ENCODE measurements around the gene SLC26A8. TPM values are rescaled to one million over a fixed set of nuclear protein-coding genes. Genes with fewer than 3 reads are reported as not detected.

Gene SLC26A8
- total and polyA plus RNA-seq, 4 donors: 0.03 to 0.33 (median 0.18) TPM

- no peak overlapping the region for H3K27ac ChIP-seq (ENCODE audit: low read depth in 1 of 2, low read length in 2 of 2)
- H3K36me3 ChIP-seq (ENCODE audit: control insufficient read depth in 4 of 4, insufficient read depth in 3 of 4, low read depth in 1 of 4, low read length in 3 of 4): peaks cover 0 to 1% (median 0%) of the 10 kb centered on the region in 4 donors
- H3K9me3 ChIP-seq (ENCODE audit: control insufficient read depth in 4 of 4, low read length in 3 of 4): no peaks in the 10 kb centered on the region
- no peaks in the 10 kb centered on the region for H3K27me3 ChIP-seq (ENCODE audit: control insufficient read depth in 4 of 4, insufficient read depth in 4 of 4, low read length in 3 of 4)
- DNase-seq (ENCODE audit: low spot score): no peak
- peaks cover 9 to 43% (median 28%) of the 10 kb centered on the region in 4 donors for H3K4me1 ChIP-seq (ENCODE audit: control insufficient read depth in 4 of 4, insufficient read depth in 4 of 4, low read length in 3 of 4)
- no peak overlapping the region for H3K4me3 ChIP-seq (ENCODE audit: low read depth in 1 of 3, low read length in 3 of 3)
- no peak overlapping the region for H3K9ac ChIP-seq (ENCODE audit: low read depth in 1 of 2, low read length in 2 of 2)
- TF ChIP-seq, protein P1, sequence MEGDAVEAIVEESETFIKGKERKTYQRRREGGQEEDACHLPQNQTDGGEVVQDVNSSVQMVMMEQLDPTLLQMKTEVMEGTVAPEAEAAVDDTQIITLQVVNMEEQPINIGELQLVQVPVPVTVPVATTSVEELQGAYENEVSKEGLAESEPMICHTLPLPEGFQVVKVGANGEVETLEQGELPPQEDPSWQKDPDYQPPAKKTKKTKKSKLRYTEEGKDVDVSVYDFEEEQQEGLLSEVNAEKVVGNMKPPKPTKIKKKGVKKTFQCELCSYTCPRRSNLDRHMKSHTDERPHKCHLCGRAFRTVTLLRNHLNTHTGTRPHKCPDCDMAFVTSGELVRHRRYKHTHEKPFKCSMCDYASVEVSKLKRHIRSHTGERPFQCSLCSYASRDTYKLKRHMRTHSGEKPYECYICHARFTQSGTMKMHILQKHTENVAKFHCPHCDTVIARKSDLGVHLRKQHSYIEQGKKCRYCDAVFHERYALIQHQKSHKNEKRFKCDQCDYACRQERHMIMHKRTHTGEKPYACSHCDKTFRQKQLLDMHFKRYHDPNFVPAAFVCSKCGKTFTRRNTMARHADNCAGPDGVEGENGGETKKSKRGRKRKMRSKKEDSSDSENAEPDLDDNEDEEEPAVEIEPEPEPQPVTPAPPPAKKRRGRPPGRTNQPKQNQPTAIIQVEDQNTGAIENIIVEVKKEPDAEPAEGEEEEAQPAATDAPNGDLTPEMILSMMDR (IDR thresholded peaks at IDR 0.05; ENCODE audit: low read depth, low read length, missing input control): no peak
- no peak for TF ChIP-seq JUND (IDR thresholded peaks at IDR 0.05)
- TF ChIP-seq EGR1 (IDR thresholded peaks at IDR 0.05; ENCODE audit: low read depth in 2 of 2): no peak
- TF ChIP-seq RXRA (IDR thresholded peaks at IDR 0.05): no peak
- no peak for TF ChIP-seq MAX (IDR thresholded peaks at IDR 0.05)
- no peak for TF ChIP-seq FOXA2 (IDR thresholded peaks at IDR 0.05)
- TF ChIP-seq HNF4A (conservative IDR thresholded peaks at IDR 0.05): no peak
- TF ChIP-seq, protein P2, sequence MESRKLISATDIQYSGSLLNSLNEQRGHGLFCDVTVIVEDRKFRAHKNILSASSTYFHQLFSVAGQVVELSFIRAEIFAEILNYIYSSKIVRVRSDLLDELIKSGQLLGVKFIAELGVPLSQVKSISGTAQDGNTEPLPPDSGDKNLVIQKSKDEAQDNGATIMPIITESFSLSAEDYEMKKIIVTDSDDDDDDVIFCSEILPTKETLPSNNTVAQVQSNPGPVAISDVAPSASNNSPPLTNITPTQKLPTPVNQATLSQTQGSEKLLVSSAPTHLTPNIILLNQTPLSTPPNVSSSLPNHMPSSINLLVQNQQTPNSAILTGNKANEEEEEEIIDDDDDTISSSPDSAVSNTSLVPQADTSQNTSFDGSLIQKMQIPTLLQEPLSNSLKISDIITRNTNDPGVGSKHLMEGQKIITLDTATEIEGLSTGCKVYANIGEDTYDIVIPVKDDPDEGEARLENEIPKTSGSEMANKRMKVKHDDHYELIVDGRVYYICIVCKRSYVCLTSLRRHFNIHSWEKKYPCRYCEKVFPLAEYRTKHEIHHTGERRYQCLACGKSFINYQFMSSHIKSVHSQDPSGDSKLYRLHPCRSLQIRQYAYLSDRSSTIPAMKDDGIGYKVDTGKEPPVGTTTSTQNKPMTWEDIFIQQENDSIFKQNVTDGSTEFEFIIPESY (IDR thresholded peaks at IDR 0.05): no peak
- TF ChIP-seq FOXA1 (IDR thresholded peaks at IDR 0.05): no peak
- TF ChIP-seq, protein P3, sequence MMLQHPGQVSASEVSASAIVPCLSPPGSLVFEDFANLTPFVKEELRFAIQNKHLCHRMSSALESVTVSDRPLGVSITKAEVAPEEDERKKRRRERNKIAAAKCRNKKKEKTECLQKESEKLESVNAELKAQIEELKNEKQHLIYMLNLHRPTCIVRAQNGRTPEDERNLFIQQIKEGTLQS (IDR thresholded peaks at IDR 0.05): no peak
Observed at GRCh38 chr6:36065916-36066315, 41.5 kb upstream of the SLC26A8 start.

DNA sequence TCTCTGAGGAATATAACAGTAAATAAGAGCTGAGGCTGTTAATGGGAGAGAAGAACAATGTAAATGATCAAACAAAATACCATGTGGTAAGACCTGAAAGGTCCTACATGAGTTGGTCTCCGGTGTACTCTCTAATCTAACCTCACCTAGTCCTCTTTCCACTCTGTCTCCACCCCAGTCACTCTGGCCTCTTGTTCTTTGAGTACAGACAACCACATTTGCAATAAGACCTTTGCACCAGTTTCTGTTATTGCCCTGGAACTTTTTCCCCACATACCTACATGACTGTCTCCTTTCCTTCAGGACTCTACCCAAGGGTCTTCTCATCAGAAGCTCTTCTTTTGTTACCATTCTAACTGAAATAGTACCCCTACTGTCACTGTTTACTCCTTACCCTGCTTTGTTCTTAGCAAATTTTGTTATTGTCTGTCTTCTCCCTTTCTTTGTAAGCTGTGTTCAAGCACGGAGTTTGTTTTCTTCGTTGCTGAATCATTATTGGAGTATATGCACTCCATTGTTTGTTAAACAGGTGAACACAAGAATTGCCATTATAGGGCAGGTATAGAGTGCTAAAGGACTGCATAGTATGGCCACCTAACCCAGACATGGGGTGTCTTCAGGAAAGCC, 40.4 kb upstream of the SLC26A8 start:
- TF ChIP-seq FOXA1 (IDR thresholded peaks at IDR 0.05) (no peak), HNF4G (IDR thresholded peaks at IDR 0.05) (peak; percentile 81), NR2F2 (IDR thresholded peaks at IDR 0.05) (no peak), FOXA2 (IDR thresholded peaks at IDR 0.05) (peak; percentile 42), JUND (IDR thresholded peaks at IDR 0.05) (peak in 1 of 2 donors; percentile 77), YY1 (IDR thresholded peaks at IDR 0.05) (peak; percentile 59), TAF1 (conservative IDR thresholded peaks at IDR 0.05) (no peak), RXRA (IDR thresholded peaks at IDR 0.05) (peak; percentile 85 to 92), HNF4A (conservative IDR thresholded peaks at IDR 0.05) (peak; percentile 96 to 99), MAX (IDR thresholded peaks at IDR 0.05) (peak; percentile 74), SP1 (IDR thresholded peaks at IDR 0.05) (peak; percentile 88), RAD21 (IDR thresholded peaks at IDR 0.05) (peak; percentile 27 to 32)
- TF ChIP-seq, protein P4, sequence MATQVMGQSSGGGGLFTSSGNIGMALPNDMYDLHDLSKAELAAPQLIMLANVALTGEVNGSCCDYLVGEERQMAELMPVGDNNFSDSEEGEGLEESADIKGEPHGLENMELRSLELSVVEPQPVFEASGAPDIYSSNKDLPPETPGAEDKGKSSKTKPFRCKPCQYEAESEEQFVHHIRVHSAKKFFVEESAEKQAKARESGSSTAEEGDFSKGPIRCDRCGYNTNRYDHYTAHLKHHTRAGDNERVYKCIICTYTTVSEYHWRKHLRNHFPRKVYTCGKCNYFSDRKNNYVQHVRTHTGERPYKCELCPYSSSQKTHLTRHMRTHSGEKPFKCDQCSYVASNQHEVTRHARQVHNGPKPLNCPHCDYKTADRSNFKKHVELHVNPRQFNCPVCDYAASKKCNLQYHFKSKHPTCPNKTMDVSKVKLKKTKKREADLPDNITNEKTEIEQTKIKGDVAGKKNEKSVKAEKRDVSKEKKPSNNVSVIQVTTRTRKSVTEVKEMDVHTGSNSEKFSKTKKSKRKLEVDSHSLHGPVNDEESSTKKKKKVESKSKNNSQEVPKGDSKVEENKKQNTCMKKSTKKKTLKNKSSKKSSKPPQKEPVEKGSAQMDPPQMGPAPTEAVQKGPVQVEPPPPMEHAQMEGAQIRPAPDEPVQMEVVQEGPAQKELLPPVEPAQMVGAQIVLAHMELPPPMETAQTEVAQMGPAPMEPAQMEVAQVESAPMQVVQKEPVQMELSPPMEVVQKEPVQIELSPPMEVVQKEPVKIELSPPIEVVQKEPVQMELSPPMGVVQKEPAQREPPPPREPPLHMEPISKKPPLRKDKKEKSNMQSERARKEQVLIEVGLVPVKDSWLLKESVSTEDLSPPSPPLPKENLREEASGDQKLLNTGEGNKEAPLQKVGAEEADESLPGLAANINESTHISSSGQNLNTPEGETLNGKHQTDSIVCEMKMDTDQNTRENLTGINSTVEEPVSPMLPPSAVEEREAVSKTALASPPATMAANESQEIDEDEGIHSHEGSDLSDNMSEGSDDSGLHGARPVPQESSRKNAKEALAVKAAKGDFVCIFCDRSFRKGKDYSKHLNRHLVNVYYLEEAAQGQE (IDR thresholded peaks at IDR 0.05): peak; percentile 75
- TF ChIP-seq, protein P3 (IDR thresholded peaks at IDR 0.05): peak; percentile 26
- TF ChIP-seq, protein P1 (IDR thresholded peaks at IDR 0.05; ENCODE audit: low read depth, low read length, missing input control): no peak
- TF ChIP-seq, protein P2 (IDR thresholded peaks at IDR 0.05): peak; percentile 90
- Histone ChIP-seq H3K27ac (ENCODE audit: low read depth in 1 of 2, low read length in 2 of 2) (peak overlapping the region; percentile 37 to 64), H3K36me3 (ENCODE audit: control insufficient read depth in 4 of 4, insufficient read depth in 3 of 4, low read depth in 1 of 4, low read length in 3 of 4) (peaks cover 1 to 3% (median 3%) of the 10 kb centered on the region in 4 donors), H3K9ac (ENCODE audit: low read depth in 1 of 2, low read length in 2 of 2) (no peak overlapping the region), H3K4me3 (ENCODE audit: low read depth in 1 of 3, low read length in 3 of 3) (no peak overlapping the region), H3K9me3 (ENCODE audit: control insufficient read depth in 4 of 4, low read length in 3 of 4) (no peaks in the 10 kb centered on the region), H3K27me3 (ENCODE audit: control insufficient read depth in 4 of 4, insufficient read depth in 4 of 4, low read length in 3 of 4) (no peaks in the 10 kb centered on the region), H3K4me1 (ENCODE audit: control insufficient read depth in 4 of 4, insufficient read depth in 4 of 4, low read length in 3 of 4) (peaks cover 9 to 43% (median 28%) of the 10 kb centered on the region in 4 donors)
- 33% methylated on average over 3 of the region's 3 CpGs for WGBS
- peak; percentile 42 for DNase-seq (ENCODE audit: low spot score)

Data from liver (tissue), 9 donors.